ENCODE results near the gene TAF7L. TPM values are rescaled to one million over a fixed set of nuclear protein-coding genes. Genes with fewer than 3 reads are reported as not detected.

Gene TAF7L
- total RNA-seq, 1 donor from 2014 or later = 0.41 TPM

- FAIRE-seq = no peak
These were observed 62.0 kb downstream of the TAF7L start for GRCh38 chrX:101229170-101229569.

GRCh38 chrX:101223226-101223625 is 67.9 kb downstream of the TAF7L start:
- no peak for FAIRE-seq
- DNase-seq (ENCODE audit: low spot score in 2 of 2) = no peak

More at GRCh38 chrX:101229170-101229569, 62.0 kb downstream of the TAF7L start:
- no peak for DNase-seq (ENCODE audit: low spot score in 2 of 2)

- FAIRE-seq = no peak
These were observed 70.4 kb downstream of the TAF7L start for GRCh38 chrX:101220662-101221260.

GRCh38 chrX:101219864-101220346 is 71.2 kb downstream of the TAF7L start:
- no peak for DNase-seq (ENCODE audit: low spot score in 2 of 2)
- no peak for FAIRE-seq

More at GRCh38 chrX:101220662-101221260, 70.4 kb downstream of the TAF7L start:
- DNase-seq (ENCODE audit: low spot score in 2 of 2) = no peak

- FAIRE-seq (no peak), DNase-seq (ENCODE audit: low spot score in 2 of 2) (no peak)
These were observed 71.8 kb downstream of the TAF7L start, which contains the start of gene DRP2 for GRCh38 chrX:101219116-101219863. DRP2 (plus strand) TSS chrX:101219786; CDS start chrX:101231648, 11,862 bp downstream.

Small RNA genes within 50 kb of the gene (small RNA-seq; reads per million reads assigned to genes)
- not detected for gene RNU6-934P

Other genes with a start within 250 kb of the TAF7L start
- 7.7 TPM for gene TRMT2B, start 239.2 kb downstream of the TAF7L start, total RNA-seq
- 98.2 TPM for gene TMEM35A, start 212.5 kb downstream of the TAF7L start, total RNA-seq
- gene CENPI, start 193.1 kb downstream of the TAF7L start, total RNA-seq = 7.7 TPM
- gene DRP2, start 71.5 kb downstream of the TAF7L start, total RNA-seq = 5.3 TPM
- 4.9 TPM for gene TIMM8A, start 57.4 kb upstream of the TAF7L start, total RNA-seq
- 0.41 TPM for gene BTK, start 94.9 kb upstream of the TAF7L start, total RNA-seq
- 301 TPM for gene RPL36A, start 99.7 kb upstream of the TAF7L start, total RNA-seq
- gene GLA, start 116.6 kb upstream of the TAF7L start, total RNA-seq = 15.5 TPM
- gene HNRNPH2, start 116.9 kb upstream of the TAF7L start, total RNA-seq = 110 TPM
- 9.4 TPM for gene ARMCX4, start 194.1 kb upstream of the TAF7L start, total RNA-seq